Transverse colon (tissue), 4 donors: ENCODE results near the gene BLTP3B.

ENCODE experiments used
- POLR2AphosphoS5 ChIP-seq, 3 donors: sonication (generic); formaldehyde crosslinking; IDR thresholded peaks; one replicate each; pipeline ENCODE4 v1.6.1; 2016; ENCODE audit warnings: antibody characterized with exemption in 3 of 3
- TF ChIP-seq, protein P1 (sequence below), 5 experiments: fragments of 200-600 bp in 3 of 5; fragments of 450-650 bp in 2 of 5; sonication (generic) in 3 of 5; IDR thresholded peaks; 1 replicate in 2 of 5; 2 replicates in 3 of 5; pipeline ENCODE4 v1.5.1; 2016 to 2017; ENCODE audit warnings: antibody characterized with exemption in 5 of 5, inconsistent platforms in 3 of 5, mild to moderate bottlenecking in 2 of 5, moderate library complexity in 1 of 5

DNA sequence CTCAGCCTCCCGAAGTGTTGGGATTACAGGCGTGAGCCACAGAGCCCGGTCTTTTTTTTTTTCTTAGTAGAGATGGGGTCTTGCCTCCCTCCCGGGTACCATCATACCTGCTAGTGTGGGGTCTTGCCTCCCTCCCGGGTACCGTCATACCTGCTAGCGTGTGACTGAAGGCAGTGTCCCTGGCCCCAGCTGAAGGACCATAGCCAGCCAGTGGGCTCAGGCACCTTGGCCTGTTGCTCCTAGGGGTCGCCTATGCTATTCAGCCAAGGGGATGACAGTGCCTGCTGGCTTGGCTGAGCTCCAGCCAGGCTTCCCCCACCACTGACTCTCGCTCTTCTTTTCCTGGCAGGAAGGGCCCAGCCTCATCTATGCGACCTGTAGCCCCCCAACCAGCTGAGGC, 10.5 kb upstream of the BLTP3B start:
- TF ChIP-seq, protein P1, sequence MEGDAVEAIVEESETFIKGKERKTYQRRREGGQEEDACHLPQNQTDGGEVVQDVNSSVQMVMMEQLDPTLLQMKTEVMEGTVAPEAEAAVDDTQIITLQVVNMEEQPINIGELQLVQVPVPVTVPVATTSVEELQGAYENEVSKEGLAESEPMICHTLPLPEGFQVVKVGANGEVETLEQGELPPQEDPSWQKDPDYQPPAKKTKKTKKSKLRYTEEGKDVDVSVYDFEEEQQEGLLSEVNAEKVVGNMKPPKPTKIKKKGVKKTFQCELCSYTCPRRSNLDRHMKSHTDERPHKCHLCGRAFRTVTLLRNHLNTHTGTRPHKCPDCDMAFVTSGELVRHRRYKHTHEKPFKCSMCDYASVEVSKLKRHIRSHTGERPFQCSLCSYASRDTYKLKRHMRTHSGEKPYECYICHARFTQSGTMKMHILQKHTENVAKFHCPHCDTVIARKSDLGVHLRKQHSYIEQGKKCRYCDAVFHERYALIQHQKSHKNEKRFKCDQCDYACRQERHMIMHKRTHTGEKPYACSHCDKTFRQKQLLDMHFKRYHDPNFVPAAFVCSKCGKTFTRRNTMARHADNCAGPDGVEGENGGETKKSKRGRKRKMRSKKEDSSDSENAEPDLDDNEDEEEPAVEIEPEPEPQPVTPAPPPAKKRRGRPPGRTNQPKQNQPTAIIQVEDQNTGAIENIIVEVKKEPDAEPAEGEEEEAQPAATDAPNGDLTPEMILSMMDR (IDR thresholded peaks at IDR 0.05) = no peak
- TF ChIP-seq POLR2AphosphoS5 (IDR thresholded peaks at IDR 0.05) = no peak
